Large intestine (tissue), 3 donors: ENCODE data around the gene LRRC3C. TPM values are rescaled to one million over a fixed set of nuclear protein-coding genes. Genes with fewer than 3 reads are reported as not detected.

Source experiments
- DNase-seq, 2 donors: peaks; one replicate each; pipeline versions ENCODE4 v3.0.0 to v3.0.0-alpha.2; 2013
- H3K27ac ChIP-seq: one replicate; pipeline ENCODE4 v1.5.1; 2013; ENCODE audit warnings: low read length
- H3K27me3 ChIP-seq: 2 replicates; pipeline ENCODE4 v1.6.1; 2013; ENCODE audit warnings: low read length; ENCODE audit not compliant: control insufficient read depth, insufficient read depth
- H3K36me3 ChIP-seq: 2 replicates; pipeline ENCODE4 v1.6.1; 2013; ENCODE audit warnings: low read length; ENCODE audit not compliant: control insufficient read depth, insufficient read depth
- H3K4me1 ChIP-seq: one replicate; pipeline ENCODE4 v1.6.1; 2013; ENCODE audit warnings: low read length; ENCODE audit not compliant: control insufficient read depth, insufficient read depth
- H3K4me3 ChIP-seq: one replicate; pipeline ENCODE4 v1.5.1; 2013; ENCODE audit warnings: low read length
- H3K9me3 ChIP-seq: one replicate; pipeline ENCODE4 v1.6.1; 2013; ENCODE audit warnings: mild to moderate bottlenecking, low read depth, low read length, moderate library complexity; ENCODE audit not compliant: control insufficient read depth
- WGBS: methylation state at CpG from one replicate; pipeline ENCODE4 v1.1.5; 2013; ENCODE audit warnings: low lambda C conversion rate; ENCODE audit not compliant: insufficient coverage; 5-methylcytosine and 5-hydroxymethylcytosine counted together
- polyA plus RNA-seq: library from polyadenylated mRNA; unstranded; fragments of 120-200 nt; gene quantifications from one replicate; pipeline ENCODE4 v1.2.1, GENCODE V29; 2013

Gene LRRC3C
- polyA plus RNA-seq, 1 donor = not detected

DNA sequence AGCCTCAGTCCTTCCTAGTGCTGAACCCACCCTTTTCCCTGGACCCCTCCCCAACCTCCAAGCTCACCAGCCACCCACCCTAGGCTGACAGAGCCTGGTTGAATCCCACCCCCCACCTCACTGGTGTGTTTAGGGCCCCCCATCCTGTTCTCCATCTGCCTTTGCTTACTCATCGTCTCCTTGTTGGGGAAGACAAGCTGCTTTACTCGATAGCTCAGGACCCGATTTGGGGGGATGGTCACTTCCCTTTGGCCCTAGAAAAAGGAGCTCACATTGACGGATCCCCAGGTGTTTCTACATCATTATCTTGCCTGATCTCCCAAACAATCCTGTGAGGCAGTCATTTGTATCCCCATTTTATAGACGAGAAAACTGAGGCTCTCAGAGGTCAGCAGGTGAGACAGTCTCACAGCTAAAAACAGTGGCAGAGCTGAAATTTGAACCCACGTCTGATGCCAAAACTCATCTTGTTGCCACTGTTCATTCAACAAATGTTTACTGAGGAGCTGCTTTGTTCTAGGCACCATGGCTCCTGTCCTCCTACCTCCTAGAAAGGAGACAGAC, 18.7 kb upstream of the LRRC3C start:
- no CpG with 5 or more reads among the region's 6 CpGs for WGBS
- H3K27ac ChIP-seq = no peak overlapping the region
- peaks cover 27% of the 10 kb centered on the region for H3K36me3 ChIP-seq
- peaks cover 9% of the 10 kb centered on the region for H3K4me1 ChIP-seq
- H3K9me3 ChIP-seq = no peaks in the 10 kb centered on the region
- no peak overlapping the region for H3K4me3 ChIP-seq
- H3K27me3 ChIP-seq = no peaks in the 10 kb centered on the region
- no peak for DNase-seq

DNA sequence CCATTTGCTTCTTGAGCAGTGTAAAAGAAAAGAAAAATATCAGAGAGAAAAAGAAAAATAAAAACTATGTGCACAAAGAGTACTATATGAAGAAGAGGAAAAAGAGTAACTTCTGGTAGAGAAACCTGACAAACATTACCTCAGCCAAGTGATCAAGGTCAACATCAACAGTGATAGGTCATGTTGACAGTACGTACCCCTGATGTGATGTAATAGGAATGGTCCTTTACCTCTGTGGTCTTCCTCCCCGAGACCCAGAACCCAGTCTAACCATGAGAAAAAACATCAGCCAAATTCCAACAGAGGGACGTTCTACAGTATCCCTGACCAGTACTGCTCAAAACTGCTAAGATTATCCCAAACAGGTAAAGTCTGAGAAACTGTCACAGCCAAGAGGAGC, 13.5 kb upstream of the LRRC3C start:
- DNase-seq = no peak
- H3K36me3 ChIP-seq = peaks cover 19% of the 10 kb centered on the region
- no peak overlapping the region for H3K4me3 ChIP-seq
- WGBS = no CpG with 5 or more reads among the region's 3 CpGs
- peaks cover 10% of the 10 kb centered on the region for H3K9me3 ChIP-seq
- no peaks in the 10 kb centered on the region for H3K27me3 ChIP-seq
- H3K4me1 ChIP-seq = peaks cover 16% of the 10 kb centered on the region
- H3K27ac ChIP-seq = no peak overlapping the region

DNA sequence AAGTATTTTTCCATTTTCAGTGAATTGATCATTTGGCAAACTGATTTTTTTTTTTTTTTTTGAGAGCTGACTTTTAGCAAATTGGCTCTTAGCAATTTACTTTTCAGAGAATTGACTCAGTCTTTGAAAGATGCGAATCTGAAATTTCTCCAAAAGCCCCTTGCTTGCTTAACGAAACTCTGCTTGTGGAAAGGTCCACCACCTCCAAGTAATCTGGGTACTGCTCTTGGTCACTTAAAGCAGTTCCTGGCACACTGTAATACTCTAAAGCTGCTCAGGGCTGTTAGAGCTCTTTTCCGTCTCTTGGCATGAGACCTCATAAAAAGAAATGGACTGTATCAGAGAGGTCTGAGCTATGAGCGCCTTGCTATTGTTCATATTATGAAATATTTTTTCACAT, 12.0 kb upstream of the LRRC3C start:
- WGBS = no CpG with 5 or more reads among the region's 4 CpGs
- H3K36me3 ChIP-seq = peaks cover 11% of the 10 kb centered on the region
- H3K27ac ChIP-seq = no peak overlapping the region
- no peaks in the 10 kb centered on the region for H3K27me3 ChIP-seq
- no peak overlapping the region for H3K4me3 ChIP-seq
- H3K4me1 ChIP-seq = peaks cover 30% of the 10 kb centered on the region
- H3K9me3 ChIP-seq = peaks cover 10% of the 10 kb centered on the region
- DNase-seq = no peak

DNA sequence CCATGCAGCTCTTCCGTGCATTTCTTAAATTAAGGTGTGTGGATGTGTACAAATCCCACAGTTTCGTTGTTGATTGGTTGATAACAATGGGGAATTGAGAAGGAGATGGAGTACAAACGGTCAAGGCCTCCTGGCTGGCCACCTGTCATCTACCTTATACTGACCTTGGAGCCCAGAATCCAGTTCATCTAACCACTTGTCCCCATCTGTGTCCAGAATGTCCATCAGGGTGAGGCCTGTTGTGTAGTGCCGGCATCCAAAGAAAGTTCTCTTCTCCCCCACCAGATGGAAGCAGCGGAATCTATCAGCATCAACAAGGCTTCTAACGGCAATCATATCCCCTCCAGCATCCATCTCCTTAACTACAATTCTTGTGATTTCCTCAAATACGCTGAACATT, 10.6 kb upstream of the LRRC3C start:
- Histone ChIP-seq H3K4me3 (no peak overlapping the region), H3K27ac (peak overlapping the region; percentile 66), H3K4me1 (peaks cover 44% of the 10 kb centered on the region), H3K9me3 (peaks cover 10% of the 10 kb centered on the region), H3K27me3 (no peaks in the 10 kb centered on the region), H3K36me3 (peaks cover 16% of the 10 kb centered on the region)
- no peak for DNase-seq
- no CpG with 5 or more reads among the region's 7 CpGs for WGBS

DNA sequence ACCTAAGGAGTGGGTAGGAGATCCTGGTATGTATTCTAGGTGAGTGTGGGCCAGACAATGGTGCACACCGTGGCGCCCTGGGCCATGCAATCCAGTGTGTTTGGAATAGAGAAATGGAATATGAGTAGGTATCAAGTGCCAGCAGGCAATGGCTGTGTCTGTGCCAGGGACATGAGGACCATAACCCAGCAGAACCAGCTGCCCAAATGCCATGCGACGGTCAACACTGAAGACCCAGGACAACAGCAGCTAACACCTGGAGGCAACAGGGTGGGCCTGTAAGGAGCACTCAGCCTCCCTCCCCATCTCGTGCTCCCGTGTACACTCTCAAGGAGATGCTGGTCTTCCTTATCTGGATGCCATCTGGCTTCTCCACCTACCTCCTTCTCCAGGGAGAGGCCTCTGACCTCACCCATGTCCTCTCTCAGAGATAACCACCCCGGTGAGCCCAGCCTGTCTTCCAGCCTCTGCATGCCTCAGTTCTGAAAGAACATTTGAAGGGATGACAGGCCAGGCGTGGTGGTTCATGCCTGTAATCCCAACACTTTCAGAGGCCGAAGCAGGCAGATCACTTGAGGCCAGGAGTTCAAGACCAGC, 8.3 kb upstream of the LRRC3C start:
- peaks cover 10% of the 10 kb centered on the region for H3K9me3 ChIP-seq
- peak overlapping the region; percentile 86 for H3K27ac ChIP-seq
- no CpG with 5 or more reads among the region's 9 CpGs for WGBS
- no peaks in the 10 kb centered on the region for H3K27me3 ChIP-seq
- H3K4me1 ChIP-seq = peaks cover 55% of the 10 kb centered on the region
- DNase-seq = no peak
- peaks cover 36% of the 10 kb centered on the region for H3K36me3 ChIP-seq
- H3K4me3 ChIP-seq = no peak overlapping the region

DNA sequence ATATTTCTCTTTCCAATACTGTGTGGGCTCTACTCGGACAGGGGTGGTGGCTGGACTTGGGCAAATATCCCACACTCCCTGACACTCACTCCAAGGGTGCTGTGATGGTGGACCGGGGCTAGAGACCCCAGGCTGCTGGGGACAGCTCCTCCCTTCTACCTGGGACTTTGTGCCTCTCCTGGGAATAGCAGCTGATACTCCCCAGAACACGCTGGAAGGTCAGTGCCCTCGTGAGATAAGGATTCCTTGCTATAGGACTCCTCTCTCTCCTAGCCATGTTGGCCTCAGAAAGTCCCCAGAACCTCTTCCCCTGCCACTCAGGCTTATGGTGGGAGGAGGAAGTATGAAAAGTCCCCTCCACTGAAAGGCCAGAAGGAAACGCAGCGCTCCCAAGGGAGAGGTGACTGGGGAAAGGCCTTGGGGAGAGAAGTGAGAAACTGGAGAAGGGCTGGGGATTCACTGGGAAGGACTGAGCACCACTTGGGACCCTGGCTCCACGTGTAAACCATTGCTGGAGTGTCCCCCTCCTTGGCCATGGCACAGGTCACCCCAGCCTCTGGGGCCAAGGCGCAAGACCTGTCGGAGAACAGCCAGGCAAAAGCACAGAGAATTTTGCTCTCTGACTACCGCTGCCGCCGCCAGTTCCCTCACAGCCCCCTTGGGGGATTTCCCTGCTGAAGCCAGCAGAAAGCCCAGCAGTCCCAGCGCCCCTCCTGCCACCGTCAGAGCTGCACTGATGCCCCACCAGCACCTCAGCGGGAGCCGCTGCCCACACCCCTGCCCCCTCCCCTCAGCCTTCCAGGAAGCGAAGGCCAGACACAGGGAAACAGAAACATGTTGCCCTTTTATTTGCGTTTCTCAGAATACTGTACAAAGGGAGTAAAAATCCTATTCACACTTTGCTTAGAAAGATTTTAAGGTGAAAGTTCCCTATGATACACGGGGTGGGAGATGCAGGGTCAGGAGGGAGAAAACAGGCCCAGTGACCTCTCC, 7.0 kb upstream of the LRRC3C start:
- peak overlapping the region; percentile 90 for H3K27ac ChIP-seq
- H3K4me3 ChIP-seq = no peak overlapping the region
- peak; percentile 77 to 91 for DNase-seq
- H3K36me3 ChIP-seq = peaks cover 36% of the 10 kb centered on the region
- H3K4me1 ChIP-seq = peaks cover 68% of the 10 kb centered on the region
- H3K27me3 ChIP-seq = no peaks in the 10 kb centered on the region
- 14% methylated on average over 1 of the region's 19 CpGs for WGBS
- peaks cover 10% of the 10 kb centered on the region for H3K9me3 ChIP-seq

DNA sequence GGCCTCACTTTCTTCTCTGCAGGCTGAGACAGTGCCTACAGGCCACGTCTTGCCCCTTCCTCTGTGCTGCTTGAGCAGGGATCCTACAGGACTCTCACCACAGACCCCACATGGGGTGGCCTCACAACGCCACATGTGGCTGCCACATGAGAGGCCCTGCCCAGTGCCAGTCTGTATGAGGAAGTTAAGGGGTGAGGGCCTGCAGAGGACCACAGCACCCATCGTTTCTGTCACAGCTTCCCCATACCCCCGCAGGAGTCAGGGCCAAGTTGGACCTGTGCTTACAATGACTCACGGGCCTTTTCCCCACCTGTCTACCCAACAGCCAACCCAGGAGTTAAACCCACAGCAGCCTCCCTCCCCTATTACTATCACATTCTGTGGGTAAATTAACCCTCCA, 6.2 kb upstream of the LRRC3C start:
- H3K4me3 ChIP-seq = no peak overlapping the region
- no peak for DNase-seq
- peak overlapping the region; percentile 90 for H3K27ac ChIP-seq
- no peaks in the 10 kb centered on the region for H3K27me3 ChIP-seq
- peaks cover 7% of the 10 kb centered on the region for H3K9me3 ChIP-seq
- WGBS = no CpG with 5 or more reads among the region's 5 CpGs
- peaks cover 77% of the 10 kb centered on the region for H3K4me1 ChIP-seq
- H3K36me3 ChIP-seq = peaks cover 36% of the 10 kb centered on the region

DNA sequence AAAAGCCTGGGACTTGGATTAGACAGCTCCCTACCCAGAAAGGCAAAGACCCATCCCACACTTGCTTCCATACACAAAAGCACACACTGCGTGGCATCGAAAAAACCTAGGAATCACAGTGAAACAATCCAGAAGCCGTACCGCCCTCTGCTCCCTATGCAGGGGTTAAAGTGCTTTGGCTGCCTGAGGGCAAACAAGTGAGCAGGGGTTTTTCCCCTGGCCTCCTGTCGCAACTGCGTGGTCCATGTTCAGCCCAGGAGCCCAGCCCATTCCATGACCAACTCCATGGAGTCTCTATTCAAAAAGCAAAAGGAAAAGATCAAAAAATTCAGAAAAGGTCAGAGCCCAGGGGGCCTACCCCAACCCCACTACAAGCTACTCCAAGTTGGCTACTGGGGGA, 5.5 kb upstream of the LRRC3C start:
- peaks cover 77% of the 10 kb centered on the region for H3K4me1 ChIP-seq
- H3K4me3 ChIP-seq = no peak overlapping the region
- no CpG with 5 or more reads among the region's 6 CpGs for WGBS
- DNase-seq = no peak
- H3K9me3 ChIP-seq = peaks cover 2% of the 10 kb centered on the region
- H3K36me3 ChIP-seq = peaks cover 36% of the 10 kb centered on the region
- H3K27me3 ChIP-seq = no peaks in the 10 kb centered on the region
- no peak overlapping the region for H3K27ac ChIP-seq

DNA sequence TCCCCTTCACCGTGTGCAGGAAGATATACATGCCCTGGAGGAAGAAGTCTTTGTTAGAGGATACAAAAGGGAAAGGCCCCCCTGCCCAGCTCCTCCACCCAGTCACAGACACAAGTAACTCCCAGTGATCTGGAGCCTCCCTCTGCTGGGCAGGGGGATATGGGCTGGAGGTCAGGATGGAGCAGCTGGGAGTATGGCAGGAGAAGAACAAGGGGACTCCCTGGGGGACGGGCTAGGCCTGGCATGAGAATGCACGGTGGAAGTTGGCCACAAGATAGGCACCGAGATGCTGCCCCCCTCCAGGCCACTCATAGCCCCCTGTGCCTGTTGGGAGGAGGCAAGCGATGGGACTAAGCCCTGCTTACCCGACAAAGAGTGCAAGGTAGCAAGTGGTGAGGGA, 4.3 kb upstream of the LRRC3C start:
- Histone ChIP-seq H3K4me1 (peaks cover 74% of the 10 kb centered on the region), H3K4me3 (no peak overlapping the region), H3K27ac (no peak overlapping the region), H3K27me3 (no peaks in the 10 kb centered on the region), H3K9me3 (no peaks in the 10 kb centered on the region), H3K36me3 (peaks cover 36% of the 10 kb centered on the region)
- no peak for DNase-seq
- no CpG with 5 or more reads among the region's 6 CpGs for WGBS

DNA sequence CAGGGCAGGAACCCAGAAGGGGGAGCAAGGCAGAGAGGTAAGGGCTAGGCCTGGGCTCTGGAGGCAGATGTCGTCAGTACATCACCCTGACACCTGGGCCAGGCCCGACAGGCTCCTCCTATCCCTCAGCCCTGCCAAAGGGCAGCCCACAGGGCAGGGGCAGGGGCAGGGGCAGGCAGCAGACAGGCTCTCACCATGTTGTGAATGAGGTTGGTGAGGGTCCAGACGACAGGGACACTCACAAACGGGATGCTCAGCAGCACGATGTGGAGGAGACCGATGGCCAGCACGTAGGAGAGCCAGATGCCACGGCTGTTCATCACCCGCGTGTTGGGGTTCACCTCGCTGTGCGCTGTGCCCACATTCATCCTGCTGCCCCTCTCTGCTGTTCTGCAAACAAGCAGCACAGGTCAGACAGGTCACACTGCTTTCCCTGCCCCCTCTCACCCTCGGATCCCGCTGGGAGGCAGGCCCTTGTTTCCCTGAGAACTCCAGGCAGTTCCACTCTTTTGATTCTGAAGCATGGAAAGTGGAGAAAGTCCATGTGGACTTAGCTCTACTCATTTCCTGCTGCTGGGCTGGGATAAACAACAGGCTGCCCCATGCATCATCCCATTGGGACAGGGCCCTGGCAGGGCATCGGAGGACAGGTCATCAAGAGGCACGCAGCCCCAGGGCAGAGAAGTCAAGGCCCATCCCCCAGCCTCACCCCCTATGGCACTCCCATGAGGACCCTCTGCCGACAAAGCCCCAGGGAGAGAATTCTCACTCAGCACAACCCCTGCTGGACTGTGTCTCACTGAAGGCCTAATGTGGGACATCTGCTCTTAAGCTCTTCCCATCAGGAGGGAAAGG, 3.5 kb upstream of the LRRC3C start:
- H3K9me3 ChIP-seq = no peaks in the 10 kb centered on the region
- H3K4me1 ChIP-seq = peaks cover 77% of the 10 kb centered on the region
- H3K27ac ChIP-seq = no peak overlapping the region
- H3K4me3 ChIP-seq = no peak overlapping the region
- H3K36me3 ChIP-seq = peaks cover 35% of the 10 kb centered on the region
- peak in 1 of 2 donors; percentile 67 for DNase-seq
- no peaks in the 10 kb centered on the region for H3K27me3 ChIP-seq
- no CpG with 5 or more reads among the region's 17 CpGs for WGBS
